Measurements from ENCODE around the gene RAD9A.

DNA sequence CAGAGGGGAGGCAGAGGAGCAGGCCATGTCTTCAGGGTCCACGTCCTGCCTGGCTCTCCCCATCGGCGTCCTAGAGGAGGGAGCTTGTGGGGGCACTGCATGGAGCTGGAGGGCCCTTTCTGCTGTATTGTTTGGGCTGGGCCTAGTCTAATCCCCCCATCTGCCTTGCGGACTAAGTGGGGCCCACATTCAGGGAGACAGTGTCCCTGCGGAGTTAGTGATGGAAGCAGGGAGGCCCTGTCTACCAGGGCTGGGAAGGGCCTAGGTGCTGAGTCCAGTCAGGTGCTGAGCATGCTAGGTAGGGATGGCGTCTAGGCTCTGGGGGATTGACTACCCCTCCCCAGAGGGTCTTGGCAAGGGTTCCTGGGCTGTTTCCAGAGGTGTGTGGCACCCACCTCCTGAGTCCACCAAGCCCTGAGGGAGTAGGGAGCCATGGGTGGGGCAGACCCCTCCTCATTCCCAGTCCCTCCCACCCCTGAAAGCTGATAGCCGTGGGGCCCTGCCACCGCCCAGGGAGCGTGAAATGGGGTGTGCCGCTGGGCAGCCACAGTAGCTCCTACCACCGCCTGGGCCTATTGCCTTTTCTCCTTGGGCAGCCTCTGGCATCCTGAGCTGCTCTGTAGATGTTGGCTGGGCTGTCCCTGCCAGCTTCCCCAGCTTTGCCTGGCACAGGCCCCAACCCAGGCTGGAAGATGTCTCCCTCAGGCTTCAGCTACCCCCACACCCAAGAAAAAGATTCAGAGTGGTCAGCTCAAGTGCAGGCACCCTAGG, 36.6 kb upstream of the RAD9A start:
- TF ChIP-seq, protein P1, sequence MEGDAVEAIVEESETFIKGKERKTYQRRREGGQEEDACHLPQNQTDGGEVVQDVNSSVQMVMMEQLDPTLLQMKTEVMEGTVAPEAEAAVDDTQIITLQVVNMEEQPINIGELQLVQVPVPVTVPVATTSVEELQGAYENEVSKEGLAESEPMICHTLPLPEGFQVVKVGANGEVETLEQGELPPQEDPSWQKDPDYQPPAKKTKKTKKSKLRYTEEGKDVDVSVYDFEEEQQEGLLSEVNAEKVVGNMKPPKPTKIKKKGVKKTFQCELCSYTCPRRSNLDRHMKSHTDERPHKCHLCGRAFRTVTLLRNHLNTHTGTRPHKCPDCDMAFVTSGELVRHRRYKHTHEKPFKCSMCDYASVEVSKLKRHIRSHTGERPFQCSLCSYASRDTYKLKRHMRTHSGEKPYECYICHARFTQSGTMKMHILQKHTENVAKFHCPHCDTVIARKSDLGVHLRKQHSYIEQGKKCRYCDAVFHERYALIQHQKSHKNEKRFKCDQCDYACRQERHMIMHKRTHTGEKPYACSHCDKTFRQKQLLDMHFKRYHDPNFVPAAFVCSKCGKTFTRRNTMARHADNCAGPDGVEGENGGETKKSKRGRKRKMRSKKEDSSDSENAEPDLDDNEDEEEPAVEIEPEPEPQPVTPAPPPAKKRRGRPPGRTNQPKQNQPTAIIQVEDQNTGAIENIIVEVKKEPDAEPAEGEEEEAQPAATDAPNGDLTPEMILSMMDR (conservative IDR thresholded peaks at IDR 0.05; ENCODE audit: low read depth in 2 of 2): no peak
- TF ChIP-seq JUNB (IDR thresholded peaks at IDR 0.05; ENCODE audit: unreplicated experiment): no peak

Measured in GM23338 (cell line).